AG04449 (cell line): ENCODE results near the gene FYCO1.

ENCODE experiments used
- CTCF ChIA-PET: fragments of 350-600 bp; formaldehyde crosslinking; extraction: SDS; loops from one replicate; lab custom pipeline; 2021; ENCODE audit warnings: antibody characterized with exemption; lab: Yijun Ruan, JAX
- POLR2A ChIA-PET: fragments of 400-600, 350-600 bp; formaldehyde crosslinking; extraction: SDS; loops from one replicate; lab custom pipeline; 2020; ENCODE audit warnings: antibody characterized with exemption, inconsistent platforms; lab: Yijun Ruan, JAX
- DNase-seq: peaks from one replicate; pipeline ENCODE4 v3.0.0-alpha.2; 2010; ENCODE audit warnings: low read depth, low spot score
- H3K4me3 ChIP-seq: 2 replicates; pipeline ENCODE4 v1.5.1; 2011; ENCODE audit warnings: low read depth, mild to moderate bottlenecking, control low read depth, low read length
- TF ChIP-seq, protein P1 (sequence below): IDR thresholded peaks from one replicate; pipeline ENCODE4 v1.5.1; 2011; ENCODE audit warnings: mild to moderate bottlenecking, moderate library complexity, low read length, control low read depth, inconsistent platforms; ENCODE audit not compliant: insufficient read depth; ENCODE audit errors: missing control alignments

The FYCO1 gene

DNA sequence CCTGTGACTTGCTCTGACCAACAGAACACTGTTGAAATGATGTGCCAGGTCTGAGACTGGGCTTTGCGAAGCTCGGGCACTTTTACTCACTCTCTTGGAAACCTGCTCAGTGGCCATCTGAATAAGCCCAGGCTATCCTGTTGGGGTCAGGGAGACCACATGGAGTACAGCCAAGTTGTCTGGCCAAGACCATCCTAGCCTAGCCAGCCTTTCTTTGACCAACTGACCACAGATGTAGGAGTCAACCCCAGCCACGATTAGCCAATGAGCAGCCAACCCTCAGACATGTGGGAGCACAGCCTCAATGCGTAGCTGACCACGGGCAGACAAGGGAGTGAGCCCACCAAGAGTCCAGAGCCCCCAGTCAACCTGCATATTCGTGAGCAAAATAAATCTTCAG is 83.2 kb downstream of the FYCO1 start:
- DNase-seq = no peak
- POLR2A ChIA-PET = no interaction called here
- CTCF ChIA-PET = interaction anchor here (1.1 to 5.4 kb wide), 3 partner anchors 8 to 27 kb away, joined by 3 to 47 read pairs (median 7); no protein-coding TSS in a partner anchor
- no peak overlapping the region for H3K4me3 ChIP-seq
- TF ChIP-seq, protein P1, sequence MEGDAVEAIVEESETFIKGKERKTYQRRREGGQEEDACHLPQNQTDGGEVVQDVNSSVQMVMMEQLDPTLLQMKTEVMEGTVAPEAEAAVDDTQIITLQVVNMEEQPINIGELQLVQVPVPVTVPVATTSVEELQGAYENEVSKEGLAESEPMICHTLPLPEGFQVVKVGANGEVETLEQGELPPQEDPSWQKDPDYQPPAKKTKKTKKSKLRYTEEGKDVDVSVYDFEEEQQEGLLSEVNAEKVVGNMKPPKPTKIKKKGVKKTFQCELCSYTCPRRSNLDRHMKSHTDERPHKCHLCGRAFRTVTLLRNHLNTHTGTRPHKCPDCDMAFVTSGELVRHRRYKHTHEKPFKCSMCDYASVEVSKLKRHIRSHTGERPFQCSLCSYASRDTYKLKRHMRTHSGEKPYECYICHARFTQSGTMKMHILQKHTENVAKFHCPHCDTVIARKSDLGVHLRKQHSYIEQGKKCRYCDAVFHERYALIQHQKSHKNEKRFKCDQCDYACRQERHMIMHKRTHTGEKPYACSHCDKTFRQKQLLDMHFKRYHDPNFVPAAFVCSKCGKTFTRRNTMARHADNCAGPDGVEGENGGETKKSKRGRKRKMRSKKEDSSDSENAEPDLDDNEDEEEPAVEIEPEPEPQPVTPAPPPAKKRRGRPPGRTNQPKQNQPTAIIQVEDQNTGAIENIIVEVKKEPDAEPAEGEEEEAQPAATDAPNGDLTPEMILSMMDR = no peak

GRCh38 chr3:45911511-45912226 is 84.0 kb downstream of the FYCO1 start:
- TF ChIP-seq, protein P1 = no peak
- no peak overlapping the region for H3K4me3 ChIP-seq
- POLR2A ChIA-PET = no interaction called here
- DNase-seq = no peak
- CTCF ChIA-PET = interaction anchor here (0.6 to 5.4 kb wide), 4 partner anchors 18 to 349 kb away, joined by 4 to 47 read pairs (median 20); no protein-coding TSS in a partner anchor

GRCh38 chr3:45910892-45911291 is 84.7 kb downstream of the FYCO1 start:
- TF ChIP-seq, protein P1 = no peak
- POLR2A ChIA-PET = no interaction called here

DNA sequence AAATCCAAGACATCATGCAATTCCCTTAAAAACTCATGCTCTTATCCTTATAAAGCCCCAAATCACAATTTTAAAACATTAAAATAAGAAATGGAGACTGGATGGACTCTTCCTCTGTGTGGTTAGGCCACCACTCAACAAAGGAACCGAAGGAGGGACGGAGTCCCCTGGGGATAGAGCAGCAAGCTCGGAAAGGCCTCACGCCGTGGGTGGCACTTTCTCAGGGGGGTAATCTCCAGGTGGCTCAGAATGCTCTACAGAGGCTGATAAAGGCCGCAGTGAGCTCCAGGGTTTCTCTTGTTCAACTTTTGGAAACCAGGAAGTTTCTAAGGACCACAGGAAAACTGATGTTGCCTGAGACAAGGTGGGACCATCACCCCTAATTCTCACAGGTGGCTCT is 86.1 kb downstream of the FYCO1 start:
- H3K4me3 ChIP-seq = no peak overlapping the region
- TF ChIP-seq, protein P1 = no peak
- ChIA-PET POLR2A (no interaction called here), CTCF (interaction anchor here (0.6 to 6.5 kb wide), 6 partner anchors 10 to 170 kb away, joined by 3 to 57 read pairs (median 20); no protein-coding TSS in a partner anchor)
- no peak for DNase-seq

More at GRCh38 chr3:45910892-45911291, 84.7 kb downstream of the FYCO1 start:
- no peak overlapping the region for H3K4me3 ChIP-seq
- CTCF ChIA-PET = interaction anchor here (1.0 to 5.4 kb wide), 3 partner anchors 19 to 168 kb away, joined by 4 to 47 read pairs (median 35); no protein-coding TSS in a partner anchor
- DNase-seq = no peak

GRCh38 chr3:45908761-45909160 is 86.9 kb downstream of the FYCO1 start:
- H3K4me3 ChIP-seq = no peak overlapping the region
- CTCF ChIA-PET = interaction anchor here (0.6 to 6.5 kb wide), 9 partner anchors 9 to 872 kb away, joined by 3 to 57 read pairs (median 5); no protein-coding TSS in a partner anchor
- DNase-seq = no peak
- TF ChIP-seq, protein P1 = no peak
- POLR2A ChIA-PET = no interaction called here
